T-helper 1 cell (primary cell): ENCODE measurements around the gene EIF4G1.

Experiments
- DNase-seq, 5 donors: peaks; one replicate each; pipeline ENCODE4 v3.0.0-alpha.2; 2012 to 2020

Gene EIF4G1

DNA sequence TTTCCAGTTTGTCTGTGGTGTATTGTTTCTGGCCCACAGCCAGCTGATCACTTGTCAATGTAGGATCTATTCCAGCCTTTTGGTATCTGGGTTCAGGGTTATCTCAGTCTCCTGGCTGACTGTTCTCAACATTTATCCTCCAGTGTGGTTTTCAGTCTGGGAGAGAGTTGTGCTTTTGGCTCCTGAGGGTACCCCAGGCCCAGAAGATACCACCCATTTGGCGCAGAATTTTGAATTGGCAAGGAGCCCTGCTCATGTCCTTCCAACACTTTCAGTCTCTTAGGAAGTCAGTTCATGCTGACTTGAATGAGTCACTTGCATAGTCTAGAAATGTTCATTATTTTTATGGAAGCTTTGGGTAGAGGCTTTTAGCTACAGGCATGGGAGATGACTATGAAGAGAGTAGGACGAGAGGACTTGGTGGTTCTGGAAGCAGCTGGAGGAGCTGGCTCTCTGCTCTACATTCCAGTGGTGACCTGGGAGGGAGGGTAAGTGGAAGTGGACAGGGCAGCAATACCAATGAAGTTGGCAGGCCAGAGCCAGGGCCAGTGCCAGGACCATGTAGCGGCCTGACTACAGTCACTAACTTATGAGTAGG is 54.3 kb downstream of the EIF4G1 start:
- no peak for DNase-seq

DNA sequence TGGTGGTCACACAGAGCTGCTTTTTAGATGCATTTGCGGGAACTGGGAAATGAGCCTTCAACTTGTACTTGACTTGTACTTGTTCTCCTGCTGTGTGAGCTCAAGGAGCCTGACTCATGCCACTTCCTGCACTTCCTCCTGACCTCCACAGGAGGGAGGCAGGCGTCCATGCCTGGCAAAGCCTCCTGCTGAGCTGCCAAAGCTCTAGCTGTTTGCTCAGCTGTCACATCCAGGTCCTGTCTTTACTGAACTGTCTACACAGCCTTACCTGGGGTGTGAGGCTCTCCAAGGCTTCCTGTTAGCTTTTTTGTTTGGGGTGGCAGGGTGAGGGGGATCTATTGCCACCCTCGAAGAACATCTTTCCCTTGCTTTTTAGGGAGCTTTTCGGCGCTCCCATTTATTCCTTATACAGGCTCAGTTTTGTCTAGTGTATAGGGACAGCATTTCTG is 57.2 kb downstream of the EIF4G1 start:
- DNase-seq: peak in 3 of 5 donors; percentile 46 to 73 (median 50)

- no peak for DNase-seq
Measured at GRCh38 chr3:184372296-184372821, 58.0 kb downstream of the EIF4G1 start.

- no peak for DNase-seq
Measured at GRCh38 chr3:184372911-184373310, 58.5 kb downstream of the EIF4G1 start.

GRCh38 chr3:184373422-184373821 is 59.0 kb downstream of the EIF4G1 start:
- no peak for DNase-seq

DNA sequence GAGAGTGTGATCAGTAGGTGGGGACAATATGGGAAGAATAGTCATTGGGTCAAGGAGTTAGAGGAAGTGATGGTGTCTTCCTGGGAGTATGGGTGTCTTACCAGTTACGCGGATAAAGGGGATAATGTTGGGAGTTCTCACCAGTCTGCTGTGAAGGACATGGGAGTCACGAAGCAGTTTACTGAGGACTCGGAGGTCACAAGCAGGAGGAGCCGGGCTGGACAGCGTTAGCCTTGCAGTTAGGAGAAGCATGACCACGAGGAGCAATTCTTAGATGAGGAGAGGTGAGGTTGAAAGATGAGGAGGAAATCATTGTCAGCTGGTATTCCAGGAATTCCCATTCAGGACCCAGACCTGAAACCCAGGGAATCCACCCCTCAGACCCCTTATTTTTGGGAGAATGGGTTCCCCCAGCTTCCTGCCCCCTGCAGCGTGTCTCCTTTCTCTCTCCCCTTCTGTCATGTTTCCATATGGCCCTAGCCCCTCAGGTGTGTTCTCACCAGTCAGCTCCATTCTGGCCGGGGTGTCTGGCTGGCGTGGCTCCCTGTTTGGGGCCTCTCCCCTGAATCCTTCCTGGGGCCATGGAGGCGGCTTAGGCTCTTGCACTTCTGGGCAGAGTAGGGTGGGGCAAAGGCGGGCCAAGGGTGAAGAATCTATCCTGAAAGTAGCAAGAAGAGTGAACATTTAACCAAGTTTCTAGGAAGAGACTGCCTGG is 61.5 kb downstream of the EIF4G1 start:
- DNase-seq: no peak

- no peak for DNase-seq
Measured at GRCh38 chr3:184377374-184377773, 63.0 kb downstream of the EIF4G1 start.

DNA sequence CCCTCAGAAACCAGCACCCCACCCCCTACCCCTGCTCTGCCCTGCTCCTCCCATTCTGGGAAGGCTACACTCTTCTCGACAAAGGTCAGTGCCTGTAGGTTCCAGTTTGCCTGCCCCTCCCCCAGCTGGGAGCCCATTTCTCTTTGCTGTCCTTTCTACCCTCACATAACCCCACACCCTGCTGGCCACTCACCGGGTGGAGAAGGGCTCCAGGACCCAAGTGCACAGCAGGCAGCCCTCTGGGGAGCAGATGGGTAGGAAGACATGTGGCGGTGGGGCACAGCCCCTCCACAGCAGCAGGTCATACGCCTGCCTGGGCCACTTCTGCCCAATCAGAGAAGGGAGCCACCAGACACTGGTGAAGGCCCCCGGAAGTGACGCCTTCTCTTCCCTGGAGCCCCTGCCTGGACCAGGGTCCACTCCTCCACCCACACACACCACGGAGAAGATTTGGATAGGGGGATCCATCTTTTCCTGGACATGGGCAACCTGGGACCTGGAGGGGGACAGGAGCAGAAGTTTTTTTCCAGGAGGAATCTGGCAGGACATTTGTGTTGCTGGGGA is 63.6 kb downstream of the EIF4G1 start, which contains the start of gene THPO:
THPO (minus strand) TSS at position 326 of the 564 bp plus-strand sequence. CDS start 1,948 bp downstream, outside the sequence.
- DNase-seq: no peak

DNA sequence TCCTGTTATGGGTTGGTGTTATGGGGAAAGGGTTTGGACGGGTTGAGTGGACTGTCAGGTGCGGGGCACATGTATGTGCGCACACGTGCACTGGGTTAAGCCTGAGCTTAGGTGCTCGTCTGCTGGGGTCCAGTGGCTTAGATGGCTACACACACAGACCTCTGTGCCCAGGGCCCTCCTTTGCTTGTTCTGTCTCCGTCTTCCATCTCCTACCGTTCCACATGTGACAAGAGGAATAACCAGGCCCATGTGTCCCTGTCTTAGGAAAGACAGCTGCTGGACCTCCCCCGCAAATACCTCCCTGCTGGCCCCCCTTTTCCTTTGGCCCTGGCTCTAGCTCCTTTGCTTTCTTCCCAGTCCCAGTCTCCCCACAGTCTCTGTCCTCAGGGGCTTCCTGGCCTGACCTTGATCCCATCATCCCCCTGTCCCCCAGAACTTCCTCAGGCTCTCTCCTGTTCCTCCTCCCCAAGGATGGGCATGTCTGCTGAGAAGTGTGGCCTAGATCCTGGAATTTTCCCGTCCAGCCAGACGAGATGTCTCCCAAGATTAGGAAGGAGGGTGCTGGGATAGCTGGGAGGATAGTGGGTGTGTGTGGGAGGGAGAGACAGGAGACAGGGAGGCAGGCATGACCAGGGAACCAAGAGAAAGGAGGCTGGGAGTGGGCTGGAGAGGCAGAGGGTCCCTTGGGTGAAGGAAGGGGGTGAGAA is 64.4 kb downstream of the EIF4G1 start:
- no peak for DNase-seq

DNA sequence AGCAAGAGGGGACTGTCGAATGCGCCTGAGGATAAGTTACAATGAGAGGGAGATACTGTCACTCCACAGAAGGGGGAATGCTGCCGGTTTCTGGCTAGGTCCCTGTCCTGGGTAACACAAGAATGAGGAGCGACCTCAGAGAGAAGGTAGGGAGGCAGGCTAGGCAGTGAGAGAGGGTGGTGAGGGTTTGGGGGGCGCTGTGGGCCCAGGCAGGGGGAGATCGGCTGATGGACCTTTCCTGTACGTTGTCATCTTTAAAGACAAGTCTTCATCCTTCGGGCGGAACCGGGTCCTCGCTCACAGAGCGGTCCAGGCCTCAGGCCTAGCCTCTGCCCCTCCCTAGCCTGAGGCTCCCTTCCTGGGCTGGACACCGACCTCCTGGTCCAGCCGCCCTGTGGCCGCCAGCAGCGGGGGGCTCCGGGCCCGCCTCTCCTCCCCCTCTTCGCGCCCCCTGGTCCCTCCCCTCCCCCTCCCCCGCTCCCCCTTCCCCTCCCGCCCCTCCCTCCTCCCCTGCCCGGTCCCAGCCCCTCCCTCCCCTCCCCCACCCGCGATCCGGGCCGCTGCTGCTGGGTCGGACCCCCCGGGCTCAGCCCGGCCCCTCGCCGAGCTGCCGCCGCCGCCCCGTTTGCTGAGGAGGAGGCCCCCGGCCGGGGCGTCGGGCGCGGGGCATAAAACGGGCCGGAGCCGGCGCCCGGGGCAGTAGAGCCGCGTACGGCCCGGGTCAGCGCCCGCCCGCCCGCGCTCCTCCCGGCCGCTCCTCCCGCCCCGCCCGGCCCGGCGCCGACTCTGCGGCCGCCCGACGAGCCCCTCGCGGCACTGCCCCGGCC is 65.2 kb downstream of the EIF4G1 start, which contains the start of gene CHRD:
CHRD (plus strand) TSS at position 697 of the 827 bp plus-strand sequence. CDS start 265 bp downstream, outside the sequence.
- no peak for DNase-seq

DNA sequence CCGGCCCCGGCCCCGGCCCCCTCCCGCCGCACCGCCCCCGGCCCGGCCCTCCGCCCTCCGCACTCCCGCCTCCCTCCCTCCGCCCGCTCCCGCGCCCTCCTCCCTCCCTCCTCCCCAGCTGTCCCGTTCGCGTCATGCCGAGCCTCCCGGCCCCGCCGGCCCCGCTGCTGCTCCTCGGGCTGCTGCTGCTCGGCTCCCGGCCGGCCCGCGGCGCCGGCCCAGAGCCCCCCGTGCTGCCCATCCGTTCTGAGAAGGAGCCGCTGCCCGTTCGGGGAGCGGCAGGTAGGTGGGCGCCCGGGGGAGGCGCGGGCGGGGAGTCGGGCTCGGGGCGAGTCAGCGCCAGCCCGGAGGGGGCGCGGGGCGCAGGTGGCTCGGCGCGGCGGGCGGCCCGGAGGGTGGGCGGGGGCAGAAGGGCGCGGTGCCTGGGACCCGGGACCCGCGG is 65.8 kb downstream of the EIF4G1 start:
- DNase-seq: no peak

DNA sequence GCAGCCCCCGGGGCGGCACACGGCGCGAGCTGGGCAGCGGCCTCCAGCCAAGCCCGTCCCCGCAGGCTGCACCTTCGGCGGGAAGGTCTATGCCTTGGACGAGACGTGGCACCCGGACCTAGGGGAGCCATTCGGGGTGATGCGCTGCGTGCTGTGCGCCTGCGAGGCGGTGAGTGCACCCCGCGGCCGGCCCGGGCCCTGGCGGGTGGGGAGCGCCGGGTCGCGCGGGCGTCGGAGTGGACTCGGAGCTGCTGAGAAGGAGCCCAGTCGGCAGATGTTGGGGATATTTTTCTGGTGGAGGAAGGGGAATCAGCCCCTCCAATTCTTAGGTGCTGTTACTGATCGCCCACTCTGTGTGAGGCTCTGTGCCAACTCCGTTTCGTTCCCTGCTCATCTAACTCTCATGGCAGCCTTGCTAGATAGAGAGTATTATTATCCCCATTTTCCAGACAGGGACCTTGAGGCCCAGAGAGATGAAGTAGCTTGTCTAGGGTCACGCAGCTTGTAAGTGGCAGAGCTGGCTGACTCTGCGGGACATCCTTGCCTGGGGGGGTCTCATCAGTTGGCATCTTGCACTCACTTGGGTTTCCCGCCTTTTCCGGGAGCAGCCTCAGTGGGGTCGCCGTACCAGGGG is 66.3 kb downstream of the EIF4G1 start:
- DNase-seq: no peak

DNA sequence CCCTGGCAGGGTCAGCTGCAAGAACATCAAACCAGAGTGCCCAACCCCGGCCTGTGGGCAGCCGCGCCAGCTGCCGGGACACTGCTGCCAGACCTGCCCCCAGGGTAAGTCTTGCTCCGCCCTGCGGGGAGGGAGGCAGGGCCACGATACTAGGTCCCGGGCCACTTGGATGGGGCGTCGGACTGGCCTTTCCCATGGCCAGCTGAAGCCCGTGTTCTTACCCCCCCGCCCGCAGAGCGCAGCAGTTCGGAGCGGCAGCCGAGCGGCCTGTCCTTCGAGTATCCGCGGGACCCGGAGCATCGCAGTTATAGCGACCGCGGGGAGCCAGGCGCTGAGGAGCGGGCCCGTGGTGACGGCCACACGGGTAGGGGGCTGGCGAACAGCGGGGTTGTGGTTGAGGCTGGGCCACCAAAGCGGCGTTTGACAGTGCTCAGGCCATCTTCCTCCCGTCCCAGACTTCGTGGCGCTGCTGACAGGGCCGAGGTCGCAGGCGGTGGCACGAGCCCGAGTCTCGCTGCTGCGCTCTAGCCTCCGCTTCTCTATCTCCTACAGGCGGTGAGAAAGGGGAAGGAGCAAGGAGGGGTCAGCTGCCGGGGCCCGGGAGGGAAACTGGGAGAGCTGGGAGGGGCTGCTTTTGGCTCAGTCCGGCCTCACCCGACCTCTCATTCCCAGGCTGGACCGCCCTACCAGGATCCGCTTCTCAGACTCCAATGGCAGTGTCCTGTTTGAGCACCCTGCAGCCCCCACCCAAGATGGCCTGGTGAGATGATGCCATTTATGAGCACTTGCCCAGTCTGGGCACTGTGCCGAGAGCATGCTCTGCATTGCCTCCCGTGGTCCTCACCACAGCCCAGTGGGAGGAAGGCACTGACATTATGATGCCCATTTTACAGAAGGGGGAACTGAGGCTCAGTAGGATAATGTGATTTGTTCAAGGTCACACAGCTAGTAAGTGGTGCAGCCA is 67.1 kb downstream of the EIF4G1 start:
- no peak for DNase-seq

DNA sequence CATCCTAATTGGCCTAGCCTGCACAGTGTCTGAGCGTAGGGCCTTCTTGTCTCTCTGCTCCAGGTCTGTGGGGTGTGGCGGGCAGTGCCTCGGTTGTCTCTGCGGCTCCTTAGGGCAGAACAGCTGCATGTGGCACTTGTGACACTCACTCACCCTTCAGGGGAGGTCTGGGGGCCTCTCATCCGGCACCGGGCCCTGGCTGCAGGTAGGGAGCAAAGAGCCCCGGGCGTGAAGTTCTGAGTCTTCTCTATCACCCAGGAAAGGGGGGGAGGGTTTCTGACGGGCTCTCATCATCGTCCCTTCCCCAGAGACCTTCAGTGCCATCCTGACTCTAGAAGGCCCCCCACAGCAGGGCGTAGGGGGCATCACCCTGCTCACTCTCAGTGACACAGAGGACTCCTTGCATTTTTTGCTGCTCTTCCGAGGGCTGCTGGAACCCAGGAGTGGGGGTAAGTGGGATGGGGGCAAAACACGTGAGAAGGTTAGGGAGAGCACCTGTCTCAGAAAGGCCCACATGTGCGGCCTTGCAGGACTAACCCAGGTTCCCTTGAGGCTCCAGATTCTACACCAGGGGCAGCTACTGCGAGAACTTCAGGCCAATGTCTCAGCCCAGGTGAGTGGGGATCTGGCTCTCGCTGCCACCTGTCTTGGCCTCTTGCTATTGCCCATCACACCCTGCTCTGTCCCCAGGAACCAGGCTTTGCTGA is 68.1 kb downstream of the EIF4G1 start:
- DNase-seq: no peak

DNA sequence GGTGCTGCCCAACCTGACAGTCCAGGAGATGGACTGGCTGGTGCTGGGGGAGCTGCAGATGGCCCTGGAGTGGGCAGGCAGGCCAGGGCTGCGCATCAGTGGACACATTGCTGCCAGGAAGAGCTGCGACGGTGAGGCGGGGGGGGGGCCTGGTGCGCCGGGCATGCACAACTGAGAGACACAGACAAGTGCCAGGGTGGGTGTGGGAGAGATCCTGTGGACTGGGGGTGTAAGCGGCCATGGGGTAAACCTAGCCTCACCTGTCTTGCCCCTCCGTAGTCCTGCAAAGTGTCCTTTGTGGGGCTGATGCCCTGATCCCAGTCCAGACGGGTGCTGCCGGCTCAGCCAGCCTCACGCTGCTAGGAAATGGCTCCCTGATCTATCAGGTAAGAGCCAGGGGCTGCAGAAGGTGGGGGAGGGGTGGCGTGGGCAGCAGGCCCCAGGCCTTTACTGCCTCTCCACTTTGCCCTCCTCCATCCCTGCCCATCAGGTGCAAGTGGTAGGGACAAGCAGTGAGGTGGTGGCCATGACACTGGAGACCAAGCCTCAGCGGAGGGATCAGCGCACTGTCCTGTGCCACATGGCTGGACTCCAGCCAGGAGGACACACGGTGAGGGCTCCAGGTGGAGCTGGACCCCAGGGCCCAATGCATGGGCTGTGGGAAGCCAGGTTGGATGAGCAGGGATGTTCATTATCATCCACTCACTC is 68.8 kb downstream of the EIF4G1 start:
- no peak for DNase-seq

GRCh38 chr3:184384342-184384741 is 69.9 kb downstream of the EIF4G1 start:
- no peak for DNase-seq
